NCI-H2029 (cell line): ENCODE data around the gene UTF1.
A peak's percentile ranks its signal among the peaks of the same experiment; 100 is the strongest.

ENCODE experiments used
- DNase-seq: peaks from one replicate; lab custom pipeline; 2025; lab: John Stamatoyannopoulos, UW

The UTF1 gene

GRCh38 chr10:133247681-133248333 lies 17.8 kb downstream of the UTF1 start:
- no peak for DNase-seq

DNA sequence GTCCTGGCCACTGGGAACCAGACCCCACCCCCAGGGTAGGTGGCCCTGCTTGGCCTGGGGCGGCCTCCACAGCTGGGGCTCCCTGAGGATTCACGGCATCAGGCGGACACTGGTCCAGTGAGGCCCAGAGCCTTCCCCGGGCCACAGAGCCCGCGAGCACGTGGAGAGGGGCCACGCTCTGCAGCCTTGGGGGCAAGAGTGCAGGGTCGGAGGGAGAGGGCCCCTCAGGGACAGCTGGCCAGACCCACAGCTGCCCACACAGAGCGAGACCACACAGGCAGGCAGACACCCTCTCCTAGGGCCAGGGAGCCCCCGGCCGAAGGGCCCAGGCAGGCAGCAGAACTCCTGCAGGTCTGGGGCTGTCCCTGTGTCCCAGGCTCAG lies 18.3 kb downstream of the UTF1 start:
- no peak for DNase-seq

- DNase-seq: no peak
Observed at GRCh38 chr10:133249094-133249780, 19.2 kb downstream of the UTF1 start.

GRCh38 chr10:133249975-133250754 lies 20.1 kb downstream of the UTF1 start:
- DNase-seq: no peak

- no peak for DNase-seq
Observed at GRCh38 chr10:133251388-133252222, 21.6 kb downstream of the UTF1 start.

GRCh38 chr10:133252223-133252552 lies 22.2 kb downstream of the UTF1 start:
- DNase-seq: no peak

DNA sequence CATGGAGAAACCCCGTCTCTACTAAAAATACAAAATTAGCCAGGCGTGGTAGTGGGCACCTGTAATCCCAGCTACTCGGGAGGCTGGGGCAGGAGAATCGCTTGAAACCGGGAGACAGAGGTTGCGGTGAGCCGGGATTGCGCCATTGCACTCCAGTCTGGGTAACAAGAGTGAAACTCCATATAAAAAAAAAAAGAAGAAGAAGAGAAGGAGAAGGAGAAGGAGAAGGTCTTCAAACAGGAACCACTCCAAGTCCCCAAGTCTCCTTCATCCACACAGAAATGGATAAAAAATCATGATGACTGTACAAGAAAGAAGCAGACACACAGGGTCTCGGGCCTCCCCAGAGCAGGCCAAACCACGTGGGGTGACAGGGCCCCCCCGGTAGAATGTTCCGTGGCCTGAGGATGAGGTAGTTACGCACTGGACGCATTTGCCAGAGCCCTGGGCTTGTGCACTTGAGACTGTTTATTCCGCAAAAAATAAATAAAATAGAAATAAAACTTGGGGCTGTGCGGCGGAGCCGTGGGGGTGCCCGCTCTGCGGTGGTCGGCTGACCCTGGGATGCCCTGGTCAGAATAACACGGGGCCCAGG lies 23.4 kb downstream of the UTF1 start:
- DNase-seq: no peak

DNA sequence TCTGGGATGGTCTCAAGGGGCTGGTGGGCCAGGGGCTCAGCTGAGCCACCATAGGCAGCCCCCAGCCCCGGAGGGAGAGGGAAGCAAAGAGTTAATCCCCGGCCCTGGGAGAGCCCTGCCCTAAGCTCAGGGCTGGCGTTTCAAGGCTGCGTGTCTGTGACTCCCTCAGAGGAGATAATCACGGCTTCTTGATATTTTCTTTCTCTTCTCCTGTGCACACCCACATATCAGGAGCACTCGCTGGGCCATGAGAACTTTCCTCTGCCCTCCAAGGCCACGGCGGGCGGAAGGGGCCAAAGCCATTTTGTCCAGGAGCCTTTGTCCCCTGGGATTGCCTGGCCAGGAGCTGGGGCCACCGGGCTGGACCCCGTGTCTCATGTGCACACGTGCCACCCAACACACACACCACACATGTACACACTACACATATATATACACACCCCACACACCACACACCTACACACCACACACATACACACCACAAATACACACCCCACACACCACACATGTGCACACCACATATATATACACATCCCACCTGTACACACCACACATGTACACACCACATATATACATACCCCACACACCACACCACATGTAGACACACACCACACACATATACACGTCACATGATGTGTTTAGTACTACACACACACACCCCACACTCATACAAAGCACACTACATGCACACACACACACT lies 24.6 kb downstream of the UTF1 start:
- no peak for DNase-seq

DNA sequence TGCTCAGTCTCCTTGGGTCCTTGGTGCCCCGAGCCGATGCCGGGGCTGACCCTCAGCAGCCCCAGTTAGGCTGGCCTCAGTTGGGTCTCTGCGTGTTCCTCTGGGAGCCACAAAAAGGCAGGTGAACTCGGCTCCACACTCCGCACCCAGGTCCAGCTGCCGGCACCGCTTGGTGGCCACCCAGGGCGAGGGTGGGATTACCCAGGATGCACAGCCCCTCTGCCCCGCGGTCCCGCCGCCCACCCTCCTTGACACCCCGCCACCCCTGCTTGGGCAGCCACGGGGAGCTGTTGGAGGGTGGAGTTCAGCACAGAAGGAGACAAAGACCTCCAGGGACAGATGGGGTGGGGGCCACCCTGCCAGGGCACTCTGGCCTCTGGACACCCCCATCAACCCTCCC lies 25.3 kb downstream of the UTF1 start:
- no peak for DNase-seq

DNA sequence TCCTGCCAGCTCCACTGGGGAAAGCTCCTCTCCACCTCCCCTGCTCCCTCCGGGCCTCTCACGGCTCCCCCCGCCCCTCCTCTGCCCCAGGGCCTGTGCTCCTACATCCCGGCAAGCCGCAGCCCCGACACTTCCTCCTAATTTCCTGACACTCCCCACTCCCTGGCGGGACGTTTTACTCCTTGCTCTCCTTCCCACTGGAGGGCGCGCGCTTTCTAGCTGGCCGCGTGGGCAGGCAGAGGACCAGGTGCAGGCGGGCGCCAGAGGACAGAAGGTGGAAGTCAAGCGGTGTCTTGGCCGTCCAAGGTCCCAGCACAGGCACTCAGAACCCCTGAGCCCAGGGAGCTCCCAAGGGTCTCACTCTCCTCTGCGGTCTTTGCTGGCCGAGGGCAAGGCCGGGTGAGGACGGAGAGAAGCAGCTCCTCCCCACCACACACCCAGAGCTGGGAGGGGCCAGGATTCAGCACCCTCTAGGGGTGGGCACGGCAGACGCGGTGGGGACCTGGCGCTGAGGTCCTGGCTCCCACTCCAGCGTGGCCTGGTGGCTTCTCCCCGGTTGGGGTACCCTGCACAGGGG lies 27.6 kb downstream of the UTF1 start:
- DNase-seq: no peak

- peak; percentile 15 for DNase-seq
Observed at GRCh38 chr10:133258066-133258817, 28.2 kb downstream of the UTF1 start.

DNA sequence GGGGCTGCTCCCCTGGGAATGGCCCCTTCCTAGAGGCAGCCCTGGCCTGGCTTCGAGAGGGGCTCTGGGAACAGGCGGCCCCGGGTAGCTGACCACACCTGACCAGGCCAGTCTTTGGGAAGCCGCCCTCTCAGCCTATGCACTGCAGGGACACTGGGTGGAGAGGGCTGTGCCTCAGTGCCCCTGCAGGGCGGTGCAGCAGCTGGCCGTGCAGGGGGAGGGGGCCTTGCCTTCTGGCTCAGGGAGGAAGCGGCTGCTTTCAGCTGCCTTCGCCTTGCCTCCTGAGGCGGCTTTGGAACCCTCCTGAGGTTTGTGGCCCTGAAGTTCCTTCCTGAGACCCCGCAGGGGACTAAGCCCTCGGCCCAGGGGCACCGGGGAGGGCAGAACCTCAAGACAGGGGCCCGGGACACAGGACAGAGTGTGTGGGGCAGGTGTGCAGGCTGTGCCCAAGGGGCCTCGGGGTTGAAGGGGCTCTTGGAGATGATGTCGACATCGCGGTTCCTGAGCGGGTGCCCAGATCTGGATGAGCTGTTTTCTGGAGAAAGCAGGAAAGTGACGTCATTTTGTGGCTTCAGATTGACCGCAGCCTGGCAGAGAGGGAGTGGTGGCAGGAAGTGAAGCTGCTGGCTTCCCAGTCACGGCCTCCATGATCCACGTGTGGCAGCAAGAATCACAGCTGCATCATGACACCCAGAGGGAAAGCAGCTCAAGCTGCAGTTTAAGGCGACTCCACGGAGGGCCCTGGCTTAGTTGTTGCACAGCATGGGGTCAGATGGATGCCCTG lies 29.0 kb downstream of the UTF1 start:
- DNase-seq: peak; percentile 62

GRCh38 chr10:133259602-133259989 lies 29.6 kb downstream of the UTF1 start:
- DNase-seq: no peak

GRCh38 chr10:133260895-133261725 lies 31.1 kb downstream of the UTF1 start:
- no peak for DNase-seq

DNA sequence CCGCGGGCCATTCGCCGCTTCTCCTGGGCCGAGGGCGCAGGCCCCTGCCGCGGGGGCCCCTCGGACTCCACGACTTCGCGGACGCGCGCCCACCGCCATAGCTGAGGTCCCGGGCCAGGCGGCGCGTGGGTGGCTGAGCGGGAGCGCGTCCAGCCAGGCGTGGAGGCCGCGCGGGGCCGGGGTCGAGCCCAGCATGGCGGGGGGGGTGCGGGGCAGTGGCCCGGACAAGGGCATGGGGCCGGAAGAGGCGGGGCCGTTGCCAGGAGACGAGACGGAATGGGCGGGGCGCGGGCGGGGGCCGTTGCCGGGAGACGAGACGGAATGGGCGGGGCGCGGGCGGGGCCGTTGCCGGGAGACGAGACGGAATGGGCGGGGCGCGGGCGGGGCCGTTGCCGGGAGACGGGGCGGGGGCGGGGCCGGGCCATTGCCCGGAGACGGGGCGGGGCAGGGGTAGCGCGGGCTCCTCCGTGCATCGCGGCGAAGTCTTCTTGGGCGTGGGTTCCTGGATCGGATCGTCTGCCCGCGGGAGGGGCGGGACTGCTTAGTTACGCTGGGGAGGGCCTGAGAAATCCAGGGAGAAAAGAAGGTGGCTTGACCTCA lies 31.8 kb downstream of the UTF1 start:
- DNase-seq: peak; percentile 43

DNA sequence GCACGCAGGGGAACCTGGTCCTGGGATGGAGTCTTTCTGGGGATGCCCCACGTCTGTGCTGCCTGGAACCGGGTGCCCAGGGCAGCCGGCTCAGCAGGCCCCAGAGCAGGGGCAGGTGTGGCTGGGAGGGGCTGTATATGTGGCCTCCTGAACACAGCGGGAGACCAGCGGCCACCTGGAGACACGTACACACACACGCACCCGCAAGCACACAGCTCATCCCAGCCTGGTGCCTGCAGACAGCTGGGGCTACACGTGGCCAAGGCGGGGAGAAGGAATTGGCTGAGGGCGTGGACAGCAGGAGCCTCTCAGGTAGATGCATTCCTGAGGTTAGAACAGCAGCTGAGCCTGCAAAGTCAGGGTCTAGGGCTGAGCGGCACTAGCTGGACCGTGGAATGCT lies 32.7 kb downstream of the UTF1 start:
- DNase-seq: no peak

GRCh38 chr10:133263674-133264073 lies 33.7 kb downstream of the UTF1 start:
- no peak for DNase-seq

- DNase-seq: no peak
Observed at GRCh38 chr10:133264461-133264860, 34.4 kb downstream of the UTF1 start.
